GM19025 (cell line): ENCODE data around the gene COL19A1.
"Not testable (repeated sequence)": the region's sequence is repeated elsewhere in the genome, so short reads cannot be mapped to it uniquely, and the experiment has no call there.

Experiments used
- ATAC-seq: cut with Tn5 transposase; IDR thresholded peaks from one replicate; pipeline ENCODE4 v1.9.1; 2021; ENCODE audit warnings: mild to moderate bottlenecking, low read depth, moderate library complexity; ENCODE audit not compliant: unreplicated experiment

COL19A1 gene

GRCh38 chr6:69894578-69895347 lies 28.4 kb downstream of the COL19A1 start:
- no peak for ATAC-seq

GRCh38 chr6:69895396-69895795 lies 29.0 kb downstream of the COL19A1 start:
- ATAC-seq: no peak

- no peak for ATAC-seq
Measured at GRCh38 chr6:69900869-69901268, 34.5 kb downstream of the COL19A1 start.

GRCh38 chr6:69901361-69901760 lies 35.0 kb downstream of the COL19A1 start:
- ATAC-seq: no peak

- no peak for ATAC-seq
Measured at GRCh38 chr6:69907981-69908498, 41.7 kb downstream of the COL19A1 start.

- no peak for ATAC-seq
Measured at GRCh38 chr6:69913361-69913760, 47.0 kb downstream of the COL19A1 start.

GRCh38 chr6:69914015-69914485 lies 47.7 kb downstream of the COL19A1 start:
- ATAC-seq: no peak

GRCh38 chr6:69915346-69915745 lies 49.0 kb downstream of the COL19A1 start:
- ATAC-seq: no peak

GRCh38 chr6:69917834-69918233 lies 51.5 kb downstream of the COL19A1 start:
- peak; percentile 85 for ATAC-seq

- ATAC-seq: no peak
Measured at GRCh38 chr6:69918813-69919475, 52.6 kb downstream of the COL19A1 start.

GRCh38 chr6:69921066-69921465 lies 54.7 kb downstream of the COL19A1 start:
- ATAC-seq: not testable (repeated sequence)

GRCh38 chr6:69921611-69922010 lies 55.3 kb downstream of the COL19A1 start:
- not testable (repeated sequence) for ATAC-seq

GRCh38 chr6:69926745-69927144 lies 60.4 kb downstream of the COL19A1 start:
- ATAC-seq: no peak

- ATAC-seq: no peak
Measured at GRCh38 chr6:69933239-69933638, 66.9 kb downstream of the COL19A1 start.

- no peak for ATAC-seq
Measured at GRCh38 chr6:69935079-69935478, 68.7 kb downstream of the COL19A1 start.

GRCh38 chr6:69936674-69937363 lies 70.5 kb downstream of the COL19A1 start:
- ATAC-seq: no peak

- ATAC-seq: no peak
Measured at GRCh38 chr6:69937402-69938136, 71.2 kb downstream of the COL19A1 start.

- ATAC-seq: no peak
Measured at GRCh38 chr6:69942485-69942884, 76.1 kb downstream of the COL19A1 start.

GRCh38 chr6:69945192-69945591 lies 78.8 kb downstream of the COL19A1 start:
- no peak for ATAC-seq

- ATAC-seq: no peak
Measured at GRCh38 chr6:69948479-69949114, 82.2 kb downstream of the COL19A1 start.
